Superior temporal gyrus (tissue), 1 donor: Measurements from ENCODE around the gene TMEM178B.

Experiments used
- DNase-seq: peaks from one replicate; pipeline ENCODE4 v3.0.0-alpha.2; 2016; ENCODE audit errors: extremely low spot score

The TMEM178B gene

DNA sequence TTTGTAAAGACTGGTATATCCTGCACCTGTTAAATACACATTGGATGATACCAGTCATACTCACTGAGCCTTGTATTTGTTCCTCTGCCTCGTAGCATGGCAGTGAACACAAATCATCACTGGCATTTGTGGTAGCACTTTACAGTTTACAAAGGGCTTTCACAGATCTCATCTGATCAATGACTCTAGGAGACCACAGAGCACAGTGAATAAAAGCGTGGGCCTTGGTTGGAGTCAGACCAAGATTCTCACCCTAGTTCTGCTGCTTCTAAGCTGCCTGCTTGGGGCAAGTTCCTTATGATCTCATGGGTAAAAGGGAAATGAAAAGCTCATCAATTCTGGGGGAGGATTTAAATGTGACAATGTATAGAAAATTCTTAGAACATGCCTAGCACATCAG is 347.4 kb downstream of the TMEM178B start:
- no peak for DNase-seq

- no peak for DNase-seq
Measured at GRCh38 chr7:141427134-141427533, 353.3 kb downstream of the TMEM178B start.

GRCh38 chr7:141430455-141431139 is 356.7 kb downstream of the TMEM178B start:
- DNase-seq = peak; percentile 31

DNA sequence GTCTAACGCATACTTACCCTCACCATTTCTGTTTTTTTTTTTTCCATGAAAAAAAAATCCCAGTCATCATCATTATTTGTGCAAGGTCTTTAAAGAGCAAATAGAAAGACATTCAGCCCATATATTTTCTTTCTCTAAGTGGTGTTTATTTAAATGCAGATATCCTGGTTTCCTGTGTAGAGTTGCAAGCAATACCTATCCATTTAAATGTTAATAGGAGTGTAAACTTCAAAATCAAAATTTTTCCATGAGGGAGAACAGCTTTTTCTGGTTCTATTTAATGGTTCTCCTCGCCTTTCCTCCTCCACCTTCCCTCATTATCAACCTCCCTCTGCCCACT is 357.2 kb downstream of the TMEM178B start:
- peak; percentile 22 for DNase-seq

- no peak for DNase-seq
Measured at GRCh38 chr7:141431711-141432110, 357.8 kb downstream of the TMEM178B start.

GRCh38 chr7:141433698-141434097 is 359.8 kb downstream of the TMEM178B start:
- DNase-seq = peak; percentile 27

DNA sequence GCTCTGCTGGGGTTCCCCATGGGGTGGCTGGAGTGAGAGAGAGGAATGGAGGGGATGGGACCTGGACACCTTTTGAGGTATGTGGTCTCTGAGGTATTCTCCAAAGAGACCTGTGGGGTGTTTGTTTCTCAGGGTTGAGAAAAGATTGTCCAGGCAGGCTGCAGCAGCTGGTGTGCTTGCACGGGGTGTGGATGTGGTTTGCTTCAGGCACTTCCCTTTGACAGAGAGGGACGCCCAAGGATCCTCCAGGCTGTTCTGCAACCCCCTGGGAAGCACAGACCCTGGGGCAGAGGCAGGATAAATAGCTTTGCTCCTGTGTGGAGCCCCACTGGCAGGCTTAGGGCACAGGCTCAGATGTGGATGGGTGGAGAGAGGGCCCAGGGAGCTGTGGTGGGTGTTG is 362.3 kb downstream of the TMEM178B start:
- DNase-seq = no peak

DNA sequence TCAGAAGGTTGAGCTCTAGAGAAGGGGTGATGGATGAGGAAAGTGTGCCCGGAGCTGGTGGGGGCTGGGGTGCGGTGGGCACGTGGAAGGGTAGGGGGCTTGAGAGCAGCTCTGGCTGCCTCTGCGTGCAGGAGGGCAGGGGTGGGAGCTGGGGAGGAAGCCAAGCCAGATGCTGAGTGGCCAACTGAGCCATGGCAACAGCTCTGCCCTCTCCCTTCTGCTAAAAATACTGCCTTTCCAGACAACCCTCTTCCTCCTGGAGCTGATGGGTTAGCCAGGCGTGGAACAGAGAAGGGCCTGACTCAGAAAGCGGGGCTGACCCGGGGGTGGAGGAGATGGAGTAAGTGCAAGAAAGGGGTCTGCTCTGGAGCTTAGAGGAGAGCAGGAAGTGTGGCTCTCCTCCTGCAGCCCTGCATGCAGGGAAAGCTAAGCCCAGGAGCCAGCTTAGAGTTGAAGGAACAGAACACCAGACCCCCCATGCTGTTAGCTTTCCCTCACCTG is 362.8 kb downstream of the TMEM178B start:
- DNase-seq = no peak

DNA sequence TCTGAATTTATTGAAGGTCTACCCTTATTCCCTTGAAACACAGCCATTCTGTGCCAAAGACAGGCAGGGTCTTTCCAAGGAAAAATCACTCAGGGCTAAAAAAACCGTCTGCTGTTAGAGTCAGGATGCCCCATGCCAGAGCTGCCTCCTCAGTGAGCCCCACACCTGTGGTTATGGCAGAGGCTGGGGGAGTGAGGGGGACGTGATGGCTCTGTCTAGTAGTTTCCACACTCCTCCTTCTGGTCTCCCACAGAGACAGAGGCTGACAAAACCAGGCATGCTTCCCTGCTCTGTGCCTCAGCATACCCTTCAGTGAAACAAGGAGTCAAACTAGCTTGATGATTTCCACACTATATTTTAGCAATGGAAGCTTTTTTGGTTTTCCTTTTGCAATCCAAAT is 365.3 kb downstream of the TMEM178B start:
- no peak for DNase-seq

GRCh38 chr7:141439776-141440175 is 365.9 kb downstream of the TMEM178B start:
- DNase-seq = no peak

- DNase-seq = peak; percentile 60
Measured at GRCh38 chr7:141441837-141442627, 368.2 kb downstream of the TMEM178B start.

DNA sequence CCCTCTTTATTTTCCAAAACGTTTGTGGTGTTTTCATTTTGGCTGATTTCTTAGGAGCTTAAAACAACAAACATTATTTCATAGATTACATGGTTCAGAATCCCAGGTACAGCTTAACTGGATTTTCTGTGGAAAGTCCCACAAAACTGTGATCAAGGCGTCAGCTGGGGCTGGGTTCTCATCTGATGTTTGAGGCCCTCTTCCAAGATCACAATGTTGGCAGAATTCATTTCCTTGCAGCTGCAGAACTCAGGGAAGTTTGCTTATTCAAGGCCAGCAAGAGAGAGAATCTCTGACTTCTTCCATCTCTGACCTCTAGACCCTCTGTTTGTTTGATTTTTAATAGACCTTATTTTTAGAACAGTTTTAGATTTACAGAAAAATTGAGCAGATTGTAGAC is 368.9 kb downstream of the TMEM178B start:
- DNase-seq = no peak

DNA sequence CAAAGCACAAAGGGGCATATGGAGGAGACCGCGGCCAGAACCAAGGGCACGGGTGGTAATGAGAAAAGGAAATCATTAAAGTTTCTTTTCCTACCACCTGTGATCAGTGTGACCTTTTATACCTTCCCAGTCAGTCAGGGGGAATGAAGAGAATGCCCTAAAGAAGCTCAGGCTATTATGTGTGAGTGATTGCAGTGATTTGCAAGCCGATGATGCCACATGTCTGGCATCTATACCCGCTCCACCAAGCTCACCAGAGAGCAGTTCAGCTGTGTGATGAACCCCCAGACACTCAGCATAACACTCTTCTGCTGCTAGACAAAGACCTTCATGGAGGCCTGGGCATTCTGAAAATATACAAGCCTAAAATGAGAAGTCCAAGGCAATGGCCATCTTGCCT is 371.1 kb downstream of the TMEM178B start:
- no peak for DNase-seq

GRCh38 chr7:141451232-141451631 is 377.4 kb downstream of the TMEM178B start:
- DNase-seq = no peak

DNA sequence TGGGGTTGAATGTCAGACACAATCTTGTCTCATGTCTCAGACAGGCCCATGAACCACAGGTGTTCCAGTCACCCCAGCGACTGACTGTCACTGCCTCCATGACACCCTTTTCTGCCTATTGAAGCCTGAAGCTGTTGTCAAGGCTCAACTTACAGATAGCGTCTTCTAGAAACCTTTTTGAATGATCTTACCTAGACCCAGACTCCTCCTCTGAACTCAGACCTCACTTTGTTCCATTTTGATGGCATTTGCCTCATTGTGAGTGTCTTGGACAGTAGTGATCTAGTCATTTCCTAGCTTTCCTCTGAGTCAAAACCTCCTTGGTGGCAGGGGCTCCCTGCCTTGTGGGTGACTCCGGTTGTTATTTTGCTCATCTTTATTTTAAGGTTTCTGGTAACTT is 379.0 kb downstream of the TMEM178B start:
- no peak for DNase-seq

DNA sequence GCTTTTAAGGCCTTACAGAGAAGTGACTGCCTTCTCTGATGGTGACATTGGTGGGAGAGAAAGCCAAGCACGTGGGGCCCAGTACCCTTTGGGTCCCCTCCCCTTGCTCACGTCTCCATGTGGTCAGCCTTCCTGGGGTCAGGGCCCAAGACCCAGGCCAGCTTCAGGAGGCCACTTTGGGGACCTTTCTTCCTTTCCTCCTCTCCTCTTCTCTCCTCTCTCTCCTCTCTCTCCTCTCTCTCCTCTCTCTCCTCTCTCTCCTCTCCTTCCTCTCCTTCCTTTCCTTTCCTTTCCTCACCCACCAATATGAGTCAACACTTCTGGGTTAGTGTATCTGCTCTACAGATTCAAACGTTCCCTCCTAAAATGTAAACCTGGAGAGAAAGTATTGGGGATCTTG is 380.5 kb downstream of the TMEM178B start:
- DNase-seq = no peak

GRCh38 chr7:141455723-141456122 is 381.9 kb downstream of the TMEM178B start:
- no peak for DNase-seq

DNA sequence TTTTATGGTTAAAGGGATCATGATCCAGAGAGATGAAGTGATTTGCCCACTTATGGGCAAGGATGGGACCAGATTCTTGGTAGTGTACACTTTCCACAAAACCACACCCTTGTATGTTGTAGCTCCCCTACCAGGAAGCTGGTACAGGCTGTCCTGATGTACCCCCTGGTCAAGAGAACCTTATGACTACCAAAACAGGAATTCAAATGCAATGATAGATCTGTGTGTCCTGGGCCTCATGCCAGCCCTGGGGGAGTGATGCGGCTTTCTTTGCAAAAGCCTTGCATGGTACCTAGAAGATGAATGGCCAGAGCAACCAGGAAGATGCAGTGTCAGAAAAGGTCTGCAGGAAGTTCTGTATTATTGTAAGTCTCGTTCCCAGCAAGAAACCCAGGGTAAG is 382.4 kb downstream of the TMEM178B start:
- no peak for DNase-seq

GRCh38 chr7:141456711-141457110 is 382.8 kb downstream of the TMEM178B start:
- DNase-seq = no peak

DNA sequence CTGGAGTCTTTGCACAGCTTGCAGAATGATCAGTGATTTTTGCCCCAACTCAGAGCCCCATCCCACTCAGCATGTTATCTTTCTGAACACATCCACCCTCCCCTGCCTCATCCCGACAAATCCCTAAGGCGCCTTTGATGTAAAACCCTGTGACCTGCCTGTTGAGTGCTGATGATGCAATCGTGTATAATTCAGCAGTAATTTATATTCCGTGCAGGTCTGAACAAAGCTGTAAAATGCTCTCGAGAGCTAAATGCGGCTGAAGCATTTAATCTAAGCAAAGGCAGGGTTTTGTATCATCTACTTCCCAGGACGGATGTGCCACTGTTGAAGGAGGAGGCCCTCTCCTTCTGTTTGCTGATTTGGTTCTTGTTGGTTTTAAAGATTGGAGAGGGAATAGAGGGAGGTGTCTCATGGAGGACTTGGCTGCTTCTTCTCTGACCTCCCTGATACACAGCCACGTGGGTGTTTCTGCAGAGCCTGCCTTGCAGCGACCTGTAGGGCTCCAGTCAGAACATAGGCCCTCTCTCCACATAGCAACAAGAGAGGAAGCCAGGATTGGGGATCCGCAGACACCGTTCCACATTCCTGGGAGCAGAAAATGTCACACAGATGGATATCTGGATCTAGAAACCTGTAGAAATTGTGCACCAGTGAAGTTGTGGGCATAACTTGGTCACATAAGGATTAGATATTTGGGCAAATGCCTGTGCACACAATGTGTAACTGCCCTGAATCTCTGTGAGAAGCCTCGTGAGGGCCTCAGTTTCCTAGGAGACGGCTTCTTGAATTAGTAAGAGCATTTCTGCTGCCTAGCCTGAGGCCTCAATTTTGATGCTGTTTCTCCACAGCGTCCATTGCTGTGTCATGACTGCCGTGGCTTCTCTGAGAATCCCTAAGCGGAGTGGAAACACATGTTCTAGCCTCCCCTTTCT is 387.2 kb downstream of the TMEM178B start:
- DNase-seq = peak; percentile 71

GRCh38 chr7:141461924-141462323 is 388.1 kb downstream of the TMEM178B start:
- DNase-seq = no peak

- no peak for DNase-seq
Measured at GRCh38 chr7:141462958-141463357, 389.1 kb downstream of the TMEM178B start.
